HG02884 (cell line): ENCODE measurements around the gene TUBGCP3.

ENCODE experiments used
- ATAC-seq: cut with Tn5 transposase; IDR thresholded peaks from one replicate; pipeline ENCODE4 v1.9.1; 2021; ENCODE audit warnings: mild to moderate bottlenecking, moderate library complexity; ENCODE audit not compliant: unreplicated experiment

The TUBGCP3 gene

DNA sequence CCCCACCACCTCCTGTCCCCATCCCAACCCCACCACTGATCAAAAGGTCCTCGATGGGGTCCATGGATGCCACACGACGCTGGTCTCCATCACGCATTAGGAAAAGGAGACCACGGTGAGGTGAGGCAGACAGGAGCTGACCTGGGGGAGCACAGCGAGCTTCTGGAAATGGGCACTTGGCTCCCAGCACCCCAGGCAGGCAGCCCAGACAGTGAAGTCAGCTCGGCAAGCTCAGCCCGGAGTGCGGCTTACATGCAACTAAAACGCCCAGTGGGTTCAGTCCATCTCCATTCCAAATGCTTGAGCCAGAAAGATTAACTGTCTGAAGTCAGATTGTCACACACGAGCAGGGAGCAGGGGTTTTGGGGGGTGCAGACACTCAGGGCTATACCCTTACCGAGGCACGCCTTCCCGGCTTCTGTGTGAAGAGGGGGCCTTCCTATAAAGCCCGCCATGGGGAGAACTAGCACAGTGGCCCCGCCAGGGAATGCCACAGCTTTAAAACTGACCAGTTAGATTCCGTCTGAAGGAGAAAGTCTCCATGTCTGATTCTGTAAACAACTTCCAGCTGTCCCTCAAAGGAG is 132.4 kb downstream of the TUBGCP3 start:
- ATAC-seq: no peak

DNA sequence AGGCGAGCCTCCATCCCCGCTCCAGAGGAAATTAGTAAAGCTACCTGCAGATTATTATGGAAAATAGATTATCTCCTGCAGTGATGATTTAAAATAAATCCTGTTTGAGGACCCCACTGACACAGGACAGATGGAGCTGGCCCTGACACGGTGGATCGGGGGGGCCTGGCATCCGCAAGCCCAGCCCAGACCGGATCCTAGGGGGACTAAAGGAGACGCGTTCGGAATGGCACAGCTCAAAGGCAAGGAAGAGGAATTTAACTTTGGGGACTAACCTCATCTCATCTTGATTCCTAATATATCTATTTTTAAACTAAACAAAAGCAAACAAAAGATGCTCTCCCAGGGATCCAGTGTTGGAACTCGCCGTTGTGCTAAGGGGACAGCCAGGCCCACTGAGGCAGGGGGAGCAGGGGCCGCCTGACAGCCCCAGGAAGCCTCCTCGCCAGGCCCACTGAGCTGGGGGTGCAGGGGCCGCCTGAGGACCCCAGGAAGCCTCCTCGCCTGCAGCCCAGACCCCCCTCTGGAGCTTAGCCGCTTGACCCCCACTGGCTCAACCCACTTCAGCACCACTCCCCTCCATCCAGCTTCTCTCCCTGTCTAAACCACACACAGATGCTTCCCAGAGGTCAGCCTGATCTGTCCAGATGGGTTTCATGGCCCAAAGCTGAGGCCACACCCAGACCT is 133.2 kb downstream of the TUBGCP3 start:
- ATAC-seq: no peak

DNA sequence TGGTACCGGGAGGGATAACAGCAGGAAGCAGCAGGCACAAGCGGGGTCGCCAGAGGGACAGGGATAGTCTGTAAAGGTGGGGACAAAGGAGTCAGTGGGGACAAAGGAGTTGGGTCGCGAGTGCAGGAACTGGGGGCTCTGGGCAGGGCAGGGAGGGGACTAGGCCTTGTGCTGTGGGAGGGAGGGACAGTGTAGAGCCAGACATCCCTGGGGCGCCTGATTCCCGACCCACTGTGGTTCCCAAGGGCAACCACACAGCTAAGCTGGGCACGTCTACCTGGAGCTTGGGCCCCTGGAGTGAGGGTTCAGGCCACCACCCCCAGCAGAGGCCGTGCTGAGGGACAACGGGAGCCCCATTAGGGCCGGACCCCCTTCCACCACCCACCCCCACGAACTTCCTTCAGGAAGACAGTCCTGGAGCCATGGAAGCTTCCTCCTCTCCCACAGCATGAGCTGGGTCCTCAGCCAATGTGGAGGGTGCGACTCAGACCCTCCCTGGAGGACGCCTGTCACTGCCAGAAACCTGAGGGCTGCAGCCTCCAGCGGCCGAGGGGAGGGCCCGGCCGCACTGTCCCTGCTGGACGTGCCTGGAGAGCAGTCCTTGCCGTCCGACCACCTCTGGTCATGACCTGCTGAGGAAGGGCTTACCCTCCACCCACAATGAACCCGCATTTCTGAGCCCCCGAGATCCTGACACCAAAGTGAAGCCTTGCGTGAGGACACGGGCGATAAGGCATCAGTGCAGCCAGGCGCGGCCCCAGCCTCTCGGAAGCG is 133.9 kb downstream of the TUBGCP3 start:
- ATAC-seq: no peak

DNA sequence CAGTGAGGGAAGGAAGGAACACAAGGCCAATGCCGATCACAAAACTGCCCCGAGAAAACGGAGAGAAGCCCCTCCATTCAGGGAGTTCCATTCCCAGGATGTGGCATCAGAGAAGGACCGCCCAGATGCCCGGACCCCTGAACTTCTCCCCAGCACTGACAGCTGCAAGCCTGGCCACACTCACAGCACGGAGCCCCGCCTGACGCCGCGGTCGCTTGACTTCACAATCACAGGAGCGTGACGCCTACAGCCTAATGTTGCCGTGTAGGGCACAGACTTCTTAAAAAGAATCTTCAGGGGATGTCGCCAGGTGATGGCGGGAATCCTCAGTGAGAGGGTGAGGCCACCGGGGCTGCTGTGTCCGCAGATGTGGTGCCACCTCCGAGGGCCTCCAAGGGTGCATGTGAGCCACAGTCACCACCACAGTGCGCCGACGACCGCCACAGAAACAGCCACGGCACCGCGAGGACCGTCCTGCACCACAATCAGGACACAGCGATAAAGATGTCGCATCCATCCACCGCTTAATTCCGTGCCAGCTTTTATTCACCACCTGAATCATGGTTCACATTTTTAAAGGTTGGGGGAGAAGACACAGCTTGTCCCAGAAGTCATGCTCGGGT is 134.6 kb downstream of the TUBGCP3 start:
- ATAC-seq: no peak

DNA sequence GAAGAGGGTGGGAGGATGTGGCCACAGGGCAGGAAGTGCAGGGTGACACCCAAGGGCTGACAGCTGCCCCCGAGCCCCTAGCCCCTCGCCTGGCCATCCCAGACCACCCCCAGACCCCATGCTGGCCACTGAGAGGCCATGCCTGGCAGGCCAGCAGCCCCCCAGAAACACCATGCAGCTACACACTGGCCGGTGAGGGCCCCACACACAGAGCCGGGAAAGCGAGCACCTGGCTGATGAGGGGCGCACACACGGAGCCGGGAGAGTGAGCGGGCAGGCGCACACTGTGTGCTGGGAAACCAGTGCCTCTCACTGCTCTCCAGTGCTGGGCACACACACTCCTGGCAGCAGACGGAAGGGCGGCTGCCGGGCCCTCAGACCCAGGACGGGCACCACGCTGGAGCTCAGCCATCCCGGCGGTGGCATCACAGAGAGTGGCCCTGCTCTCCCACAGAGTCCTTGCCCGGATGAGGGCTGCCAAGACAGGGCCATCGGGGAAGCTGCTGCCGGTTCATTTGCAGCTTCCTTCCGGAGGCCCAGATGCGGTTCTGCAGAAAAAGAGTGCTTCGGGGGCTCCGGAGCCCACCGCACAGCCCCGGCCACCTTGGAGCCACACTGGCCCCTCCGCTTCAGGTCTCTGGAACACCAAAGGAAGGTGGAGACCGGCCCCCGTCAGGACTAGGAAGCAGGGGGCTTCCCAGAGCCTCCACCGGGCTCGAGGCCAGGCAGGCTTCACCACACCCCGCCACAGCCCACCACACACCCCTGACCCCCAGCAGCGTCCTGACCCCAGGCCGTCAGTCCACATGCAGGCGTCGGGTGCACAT is 135.4 kb downstream of the TUBGCP3 start:
- no peak for ATAC-seq

DNA sequence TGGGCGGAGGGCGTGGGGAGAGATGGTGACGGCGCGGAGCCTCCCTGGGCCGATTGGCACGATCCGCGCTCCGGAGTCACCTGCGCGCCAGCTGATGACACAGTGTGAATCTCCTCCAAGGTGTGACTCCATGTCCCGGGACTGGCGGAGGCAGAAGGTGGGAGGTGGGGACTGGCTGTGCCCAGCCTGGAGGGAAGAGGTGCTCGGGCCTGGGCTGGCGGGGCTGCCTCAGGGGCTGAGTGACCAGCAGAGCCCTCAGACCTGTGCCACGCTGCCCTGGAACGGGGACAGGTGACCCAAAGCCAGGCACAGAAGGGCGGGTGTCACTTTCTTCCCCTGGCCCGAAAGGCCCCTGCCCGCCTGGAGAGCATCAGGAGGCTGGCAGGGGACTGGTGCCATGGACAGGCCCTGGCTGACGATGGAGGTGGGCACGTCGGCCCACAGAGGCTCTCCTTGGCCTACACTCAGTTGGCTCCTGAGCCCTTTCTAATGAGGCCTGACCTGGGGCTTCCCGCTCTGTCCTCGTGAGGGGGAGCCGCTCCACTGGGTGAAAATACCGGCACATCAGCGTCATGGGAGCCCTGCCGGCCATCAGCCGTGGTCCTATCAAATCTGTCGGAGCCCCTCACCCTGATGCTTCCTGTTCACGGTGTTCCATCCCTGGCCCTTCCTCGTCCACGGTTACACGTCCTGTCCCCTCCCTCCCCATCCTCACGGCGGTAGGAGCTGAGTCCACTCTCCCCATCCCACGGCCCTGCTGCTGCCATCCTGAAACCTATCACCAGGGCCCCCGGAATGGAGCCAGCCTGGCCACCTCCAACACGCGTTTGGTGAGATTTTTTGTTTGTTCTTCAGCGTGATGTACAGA is 136.2 kb downstream of the TUBGCP3 start:
- no peak for ATAC-seq

DNA sequence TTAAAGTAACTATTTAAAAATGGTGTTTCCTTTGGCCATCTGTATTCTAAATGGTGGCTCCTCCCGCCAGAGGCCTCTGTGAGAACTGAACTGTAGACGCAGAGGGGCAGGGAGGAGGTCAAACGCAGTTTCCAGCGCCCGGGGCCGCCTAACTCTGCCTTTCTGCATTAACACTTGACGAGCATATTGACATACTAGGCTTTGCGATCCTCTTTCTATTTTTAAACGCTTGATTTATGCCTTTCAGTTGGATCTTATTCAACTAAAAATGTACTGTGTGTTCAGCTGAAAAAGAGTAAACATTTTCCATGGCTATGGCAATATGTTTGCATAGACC is 137.1 kb downstream of the TUBGCP3 start:
- ATAC-seq: no peak

DNA sequence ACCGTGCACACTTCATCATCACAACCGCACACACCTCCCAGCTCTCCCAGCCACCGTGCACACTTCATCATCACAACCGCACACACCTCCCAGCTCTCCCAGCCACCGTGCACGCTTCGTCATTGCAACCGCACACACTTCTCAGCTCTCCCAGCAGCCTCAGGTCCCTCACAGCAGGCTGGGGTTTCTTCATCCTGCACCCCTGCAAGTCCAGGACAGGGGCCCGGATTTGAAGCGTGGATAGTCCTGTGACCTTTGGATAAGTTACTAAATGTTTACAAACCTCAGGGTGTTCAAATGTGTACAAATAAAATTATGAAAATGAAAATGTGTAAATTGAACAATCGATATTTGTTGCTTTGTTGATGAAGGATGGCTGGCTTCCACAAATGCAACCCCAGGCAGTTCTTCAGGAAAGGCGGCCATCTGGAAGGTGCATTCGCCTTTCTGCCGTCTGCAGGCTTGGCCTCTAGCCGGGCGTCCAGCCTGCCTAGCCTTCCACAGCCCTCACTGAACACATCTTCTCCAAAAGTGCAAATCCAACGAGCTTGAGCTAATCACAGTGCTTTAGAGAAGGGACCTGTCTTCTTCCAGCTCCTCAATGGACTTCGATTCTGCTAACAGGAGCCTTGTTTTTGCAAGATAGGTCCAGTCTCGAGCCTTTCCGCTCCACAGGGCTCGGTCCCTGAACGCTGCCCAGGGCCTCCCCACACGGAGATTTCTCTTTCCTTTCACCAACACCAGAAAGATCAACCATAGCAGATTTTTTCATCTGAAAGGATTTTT is 137.6 kb downstream of the TUBGCP3 start:
- ATAC-seq: no peak

DNA sequence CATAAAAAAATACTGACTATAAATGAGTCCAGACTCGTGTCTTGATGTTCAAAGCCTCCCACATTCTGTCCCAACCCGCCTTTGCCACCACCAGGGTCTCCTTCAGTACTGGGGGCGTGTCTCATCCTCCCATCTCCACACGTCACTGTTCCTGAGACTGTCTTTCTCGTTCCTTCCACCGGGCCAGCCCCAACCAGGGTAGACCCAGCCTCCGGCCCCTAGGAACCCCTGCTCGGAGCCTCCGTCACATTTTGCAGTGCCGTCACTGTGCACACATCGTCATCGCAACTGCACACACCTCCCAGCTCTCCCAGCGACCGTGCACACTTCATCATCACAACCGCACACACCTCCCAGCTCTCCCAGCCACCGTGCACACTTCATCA is 138.4 kb downstream of the TUBGCP3 start:
- no peak for ATAC-seq

DNA sequence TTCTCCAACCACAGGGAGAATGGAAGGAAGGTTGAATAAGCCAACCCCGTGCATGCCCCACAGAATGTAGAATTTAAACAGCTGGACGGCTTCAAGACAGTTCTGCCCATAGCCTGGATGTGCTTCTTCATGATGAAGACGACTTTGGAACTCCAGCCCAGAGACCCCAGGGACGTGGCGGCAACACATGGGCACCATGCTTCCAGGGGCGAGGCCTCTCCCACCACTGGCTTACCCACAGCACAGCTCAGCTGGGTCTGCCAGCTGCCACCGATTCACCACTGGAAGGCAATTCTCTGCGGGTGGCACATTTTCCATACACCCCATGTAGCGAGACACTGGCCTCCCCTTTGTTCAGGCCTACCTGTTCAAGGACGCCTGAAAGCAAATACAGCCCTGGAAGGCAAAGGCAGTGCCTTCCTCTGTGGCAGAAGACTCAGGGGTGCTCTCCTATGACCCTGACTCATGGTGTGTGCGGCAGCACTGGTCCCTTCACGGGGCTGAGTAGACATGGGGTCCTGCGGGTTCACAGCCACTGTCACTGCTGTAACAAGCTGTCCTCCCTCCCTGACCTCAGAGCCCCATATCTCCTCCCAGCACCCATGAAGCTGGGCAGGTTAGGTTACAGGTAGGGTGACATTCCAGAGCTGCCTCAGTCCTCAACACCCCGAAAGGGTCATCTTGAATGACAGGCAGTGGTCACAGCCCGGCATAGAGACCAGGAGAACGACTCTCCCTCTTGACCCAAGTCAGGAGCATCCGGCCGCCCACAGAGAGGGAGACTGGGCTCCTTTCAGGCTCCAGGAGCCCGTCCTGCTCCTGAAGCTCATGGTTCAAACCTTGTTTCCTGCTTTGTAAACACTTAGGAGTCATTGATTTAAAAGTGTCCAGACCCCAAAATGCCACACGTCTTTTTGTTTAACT is 139.1 kb downstream of the TUBGCP3 start:
- ATAC-seq: no peak

DNA sequence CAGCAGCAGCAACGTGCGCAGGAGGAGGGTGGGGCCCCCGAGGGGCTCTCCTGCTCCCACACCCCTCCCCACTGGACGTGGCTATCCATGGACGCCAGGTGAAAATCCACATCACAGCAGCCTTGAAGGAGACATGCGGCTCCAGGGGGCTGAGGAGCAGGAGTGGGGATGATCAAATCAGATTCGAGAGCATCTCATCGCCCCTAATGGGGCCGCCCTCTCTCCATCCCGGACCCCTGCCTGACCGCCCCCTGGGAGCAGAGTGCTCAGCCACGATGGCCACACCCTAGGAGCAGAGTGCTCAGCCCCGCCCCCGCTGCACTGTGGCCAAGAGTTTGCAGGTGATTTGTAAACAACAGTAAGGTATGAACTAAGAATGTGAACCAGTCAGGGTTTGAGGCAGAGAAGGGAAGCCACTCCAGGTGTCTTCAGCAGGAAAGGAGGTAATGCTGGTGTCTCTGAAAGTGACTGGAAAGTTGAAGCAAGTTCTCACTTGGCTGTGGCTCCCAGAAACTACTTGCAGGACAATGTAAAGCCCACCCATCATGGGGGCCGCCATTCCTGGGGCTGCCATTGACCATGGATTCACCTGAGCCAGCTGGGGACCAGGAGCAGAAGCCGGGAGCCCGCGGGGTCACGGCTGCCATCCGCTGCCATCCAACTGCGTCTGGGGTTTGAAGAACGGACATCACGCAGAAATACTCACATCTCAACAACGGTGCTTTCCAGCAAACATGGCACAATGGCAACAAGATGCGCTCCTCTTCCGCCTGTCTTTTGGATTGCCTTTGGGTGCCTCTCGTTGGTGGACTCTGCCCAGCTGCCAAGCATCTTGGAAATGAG is 140.0 kb downstream of the TUBGCP3 start:
- ATAC-seq: no peak

DNA sequence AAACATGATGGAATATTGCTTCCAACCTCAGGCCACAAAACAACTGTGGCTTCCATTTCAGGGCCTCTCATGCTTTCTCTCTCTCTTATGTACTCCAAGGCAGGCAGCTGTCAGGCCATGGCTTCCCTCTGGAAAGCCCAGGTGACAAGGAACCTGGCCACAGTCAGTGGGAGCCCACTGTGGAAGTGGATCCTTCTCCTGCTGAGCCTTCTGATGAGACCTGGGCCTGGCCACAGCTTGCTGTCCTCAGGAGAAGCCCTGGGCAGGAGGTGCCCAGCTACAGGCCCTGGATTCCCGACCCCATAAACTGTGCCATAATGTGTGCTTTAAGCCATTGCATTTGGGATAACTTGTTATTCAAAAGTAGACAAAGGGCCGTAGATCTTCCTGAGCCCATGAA is 140.6 kb downstream of the TUBGCP3 start:
- no peak for ATAC-seq

DNA sequence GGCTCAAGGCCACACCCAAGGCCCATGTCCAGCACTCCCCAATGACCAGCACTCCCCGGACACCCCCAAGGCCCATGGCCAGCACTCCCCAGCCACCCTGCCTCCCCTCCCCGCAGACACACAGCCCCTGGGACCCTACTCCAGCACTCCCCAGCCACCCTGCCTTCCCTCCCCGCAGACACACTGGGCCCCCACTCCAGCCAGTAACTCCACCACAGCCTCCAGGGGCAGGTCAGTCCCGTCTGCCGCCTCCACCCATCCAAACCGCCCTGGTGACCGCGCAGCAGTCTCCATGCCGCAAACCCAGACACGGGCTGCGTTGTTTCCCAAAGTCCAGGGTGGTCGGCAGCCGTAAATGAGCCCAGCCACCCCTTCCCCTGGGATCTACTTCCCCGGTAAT is 141.1 kb downstream of the TUBGCP3 start:
- ATAC-seq: no peak

DNA sequence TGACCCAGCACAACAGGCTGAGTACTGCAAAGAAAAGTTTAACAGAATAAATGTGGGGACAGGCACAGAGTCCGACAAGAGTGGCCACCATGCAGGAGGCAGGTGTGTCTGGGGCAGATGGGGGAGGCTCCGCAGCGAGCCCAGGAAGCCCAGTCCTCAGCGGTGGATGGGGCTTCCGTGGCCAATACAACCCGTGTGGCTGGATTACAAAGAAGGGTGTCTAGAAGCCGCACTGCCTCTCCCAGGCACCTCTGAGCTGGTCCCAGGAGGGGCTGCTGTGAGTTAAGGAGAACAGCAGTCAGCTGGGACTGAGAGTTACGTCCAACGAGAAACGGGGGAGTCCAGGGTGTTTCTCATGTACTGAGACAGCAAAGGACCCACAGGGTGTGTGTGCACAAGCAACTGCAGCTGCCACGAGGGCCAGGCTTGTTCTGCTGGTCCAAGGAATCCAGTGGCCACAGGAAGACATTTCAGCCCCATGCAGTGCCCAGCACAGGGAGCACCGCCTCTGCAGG is 141.5 kb downstream of the TUBGCP3 start:
- ATAC-seq: no peak

DNA sequence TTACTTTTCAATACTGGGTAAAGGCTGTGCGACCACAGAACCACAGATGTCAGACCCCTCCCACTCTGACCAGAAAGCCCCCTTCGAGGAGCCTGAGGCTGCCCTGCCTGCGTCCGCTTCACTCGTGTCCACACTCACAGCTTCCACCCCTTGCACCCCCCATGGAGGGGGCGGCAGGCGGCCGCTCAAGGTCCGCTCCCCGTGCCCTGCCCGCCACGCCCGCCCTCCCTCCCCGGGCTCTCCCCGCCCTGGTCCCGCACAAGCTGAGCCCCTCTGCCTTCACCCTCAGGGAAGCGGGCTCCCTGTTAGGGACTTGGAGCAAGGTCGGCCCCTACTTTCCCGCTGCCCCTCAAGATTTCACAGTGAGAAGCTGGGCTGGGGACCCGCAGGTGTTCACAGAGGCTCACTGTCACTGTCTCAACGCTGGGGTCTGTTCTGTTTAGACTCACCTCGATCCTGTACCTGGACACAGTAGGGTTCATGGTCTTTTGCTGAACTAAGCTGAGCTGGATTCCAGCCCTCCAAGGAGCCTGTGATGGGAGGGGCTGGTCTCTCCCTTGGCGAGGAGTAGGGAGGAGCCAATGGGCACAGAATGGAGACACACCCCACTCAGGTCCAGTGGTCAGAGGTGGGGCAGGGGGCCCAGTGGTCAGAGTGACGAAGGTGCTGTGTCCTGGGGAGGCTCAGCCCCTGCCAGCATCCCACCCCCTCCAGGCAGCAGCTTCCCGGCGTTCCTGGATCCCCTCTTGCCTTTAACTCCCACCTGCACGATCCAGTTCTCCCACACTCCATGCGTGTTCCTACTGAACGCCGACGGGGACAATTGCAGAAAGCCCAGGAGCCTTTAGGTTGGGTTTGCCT is 142.3 kb downstream of the TUBGCP3 start:
- no peak for ATAC-seq
